Sigmoid colon (tissue), 7 donors: ENCODE measurements around the gene CSRNP2. TPM values are rescaled to one million over a fixed set of nuclear protein-coding genes. Genes with fewer than 3 reads are reported as not detected.

Source experiments
- DNase-seq: peaks from one replicate; pipeline ENCODE4 v3.0.0-alpha.2; 2019
- H3K27ac ChIP-seq, 4 donors: fragments of 200-600 bp; sonication (generic); one replicate each; pipeline ENCODE4 v1.5.1; 2016 to 2019; ENCODE audit warnings: mild to moderate bottlenecking in 1 of 4
- H3K27me3 ChIP-seq, 3 donors: fragments of 200-600 bp; sonication (generic); one replicate each; pipeline ENCODE4 v1.5.1; 2019; ENCODE audit warnings: mild to moderate bottlenecking in 1 of 3
- H3K36me3 ChIP-seq, 4 donors: fragments of 200-600 bp; sonication (generic); one replicate each; pipeline ENCODE4 v1.5.1; 2016 to 2019
- H3K4me1 ChIP-seq, 4 donors: fragments of 200-600 bp; sonication (generic); one replicate each; pipeline ENCODE4 v1.5.1; 2017 to 2019
- H3K4me3 ChIP-seq, 4 donors: fragments of 200-600 bp; sonication (generic); one replicate each; pipeline ENCODE4 v1.5.1; 2017 to 2019; ENCODE audit warnings: mild to moderate bottlenecking in 2 of 4, moderate library complexity in 1 of 4
- H3K9me3 ChIP-seq, 4 donors: fragments of 200-600 bp in 3 of 4; sonication (generic) in 3 of 4; one replicate each; pipeline versions ENCODE4 v1.5.1 to v1.6.1; 2013 to 2019
- EP300 ChIP-seq, 4 donors: sonication (generic); formaldehyde crosslinking; IDR thresholded peaks; one replicate each; pipeline ENCODE4 v1.6.1; 2017; ENCODE audit warnings: antibody characterized with exemption in 4 of 4
- POLR2A ChIP-seq, 2 donors: fragments of 450-650 bp; IDR thresholded peaks; one replicate each; pipeline ENCODE4 v1.6.1; 2016; ENCODE audit warnings: antibody characterized with exemption in 2 of 2, mild to moderate bottlenecking in 2 of 2, moderate library complexity in 2 of 2
- POLR2AphosphoS5 ChIP-seq, 4 donors: sonication (generic); formaldehyde crosslinking; IDR thresholded peaks; one replicate each; pipeline ENCODE4 v1.6.1; 2017; ENCODE audit warnings: antibody characterized with exemption in 4 of 4
- WGBS, 2 donors: extraction: QIAGEN DNeasy Blood & Tissue Kit; methylation state at CpG; one replicate each; pipeline ENCODE4 v1.1.7; 2013; 5-methylcytosine and 5-hydroxymethylcytosine counted together
- intact Hi-C: fragments of 100-400 bp; cut with DNase I; formaldehyde crosslinking; loops from one replicate; pipeline ENCODE4 v1.15.1; 2023
- polyA plus RNA-seq, 3 donors: library from polyadenylated mRNA; stranded (reverse); fragments of 200-250 nt; gene quantifications; one replicate each; pipeline ENCODE4 v1.2.3, GENCODE V29; 2013
- total RNA-seq, 4 donors: library from RNA; depleted of rRNA; stranded (reverse); fragments of >200 nt; gene quantifications; one replicate each; pipeline ENCODE4 v1.1.0, GENCODE V29; 2016
- TF ChIP-seq, protein P1 (sequence below), 4 experiments: fragments of 450-650 bp in 3 of 4; fragments of 200-600 bp in 1 of 4; IDR thresholded peaks; one replicate each; pipeline ENCODE4 v1.5.1; 2016 to 2019; ENCODE audit warnings: antibody characterized with exemption in 4 of 4, mild to moderate bottlenecking in 3 of 4, moderate library complexity in 2 of 4
- donor health status: healthy with polysubstance abuse.
- donor health status: Bipolar disorder and iron deficiency.
- donor health status: healthy.

Gene CSRNP2, protein sequence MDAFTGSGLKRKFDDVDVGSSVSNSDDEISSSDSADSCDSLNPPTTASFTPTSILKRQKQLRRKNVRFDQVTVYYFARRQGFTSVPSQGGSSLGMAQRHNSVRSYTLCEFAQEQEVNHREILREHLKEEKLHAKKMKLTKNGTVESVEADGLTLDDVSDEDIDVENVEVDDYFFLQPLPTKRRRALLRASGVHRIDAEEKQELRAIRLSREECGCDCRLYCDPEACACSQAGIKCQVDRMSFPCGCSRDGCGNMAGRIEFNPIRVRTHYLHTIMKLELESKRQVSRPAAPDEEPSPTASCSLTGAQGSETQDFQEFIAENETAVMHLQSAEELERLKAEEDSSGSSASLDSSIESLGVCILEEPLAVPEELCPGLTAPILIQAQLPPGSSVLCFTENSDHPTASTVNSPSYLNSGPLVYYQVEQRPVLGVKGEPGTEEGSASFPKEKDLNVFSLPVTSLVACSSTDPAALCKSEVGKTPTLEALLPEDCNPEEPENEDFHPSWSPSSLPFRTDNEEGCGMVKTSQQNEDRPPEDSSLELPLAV
- 10 to 100 TPM; 17.4 to 23.9 (median 20.6) TPM for total RNA-seq
- 10 to 100 TPM in 1 of 3 donors, 1 to 10 TPM in 2; 8.4 to 11.4 (median 9.2) TPM for polyA plus RNA-seq

DNA sequence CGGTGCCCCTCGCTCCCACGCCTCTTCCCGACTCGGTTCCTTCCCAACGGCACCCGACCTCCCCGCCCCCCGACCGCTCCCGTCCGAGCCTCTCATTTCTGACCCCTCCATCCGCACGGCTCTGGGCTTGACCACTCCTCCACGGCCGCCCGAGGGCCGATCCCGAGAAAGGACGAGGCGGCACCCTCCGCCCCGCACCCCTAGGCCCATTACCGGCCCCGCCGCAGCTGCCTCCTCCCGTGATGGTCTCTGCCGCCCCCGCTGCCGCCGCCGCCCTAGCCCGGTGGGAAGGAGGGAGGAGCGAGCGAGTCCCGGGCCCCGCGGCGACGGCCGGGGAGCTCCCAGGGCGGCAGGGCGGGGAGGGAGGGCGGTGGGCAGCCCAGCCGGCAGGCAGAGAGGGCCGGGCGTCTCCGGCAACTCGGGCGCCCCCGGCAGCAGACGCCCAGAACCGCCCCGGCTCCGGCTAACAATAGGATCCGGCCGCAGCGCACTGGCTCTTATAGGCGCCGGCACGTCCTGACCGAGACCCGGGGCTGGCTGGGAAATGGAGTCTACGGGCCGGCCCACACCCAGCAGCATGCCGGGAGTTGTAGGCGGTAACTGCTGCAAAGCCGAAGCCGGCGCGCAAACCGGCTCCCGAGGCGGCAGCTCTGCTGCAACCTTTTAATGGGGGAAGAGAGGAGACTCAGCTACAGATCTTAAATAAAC, at the start of gene CSRNP2:
TSS of gene CSRNP2 (minus strand) at position 471 of the 708 bp plus-strand sequence. CDS start 7,035 bp downstream, outside the sequence.
- no peaks in the 10 kb centered on the region for H3K27me3 ChIP-seq
- 0 to 1% methylated on average over 74 of the region's 74 CpGs for WGBS, 2 donors
- H3K36me3 ChIP-seq, result no peaks in the 10 kb centered on the region
- peak; percentile 99 for DNase-seq
- peak; percentile 92 to 95 for TF ChIP-seq POLR2A (IDR thresholded peaks at IDR 0.05)
- TF ChIP-seq EP300 (IDR thresholded peaks at IDR 0.05), result peak in 1 of 4 donors; percentile 16
- peak; percentile 99 to 100 (median 99) for TF ChIP-seq POLR2AphosphoS5 (IDR thresholded peaks at IDR 0.05)
- TF ChIP-seq, protein P1, sequence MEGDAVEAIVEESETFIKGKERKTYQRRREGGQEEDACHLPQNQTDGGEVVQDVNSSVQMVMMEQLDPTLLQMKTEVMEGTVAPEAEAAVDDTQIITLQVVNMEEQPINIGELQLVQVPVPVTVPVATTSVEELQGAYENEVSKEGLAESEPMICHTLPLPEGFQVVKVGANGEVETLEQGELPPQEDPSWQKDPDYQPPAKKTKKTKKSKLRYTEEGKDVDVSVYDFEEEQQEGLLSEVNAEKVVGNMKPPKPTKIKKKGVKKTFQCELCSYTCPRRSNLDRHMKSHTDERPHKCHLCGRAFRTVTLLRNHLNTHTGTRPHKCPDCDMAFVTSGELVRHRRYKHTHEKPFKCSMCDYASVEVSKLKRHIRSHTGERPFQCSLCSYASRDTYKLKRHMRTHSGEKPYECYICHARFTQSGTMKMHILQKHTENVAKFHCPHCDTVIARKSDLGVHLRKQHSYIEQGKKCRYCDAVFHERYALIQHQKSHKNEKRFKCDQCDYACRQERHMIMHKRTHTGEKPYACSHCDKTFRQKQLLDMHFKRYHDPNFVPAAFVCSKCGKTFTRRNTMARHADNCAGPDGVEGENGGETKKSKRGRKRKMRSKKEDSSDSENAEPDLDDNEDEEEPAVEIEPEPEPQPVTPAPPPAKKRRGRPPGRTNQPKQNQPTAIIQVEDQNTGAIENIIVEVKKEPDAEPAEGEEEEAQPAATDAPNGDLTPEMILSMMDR (IDR thresholded peaks at IDR 0.05), result no peak
- no peaks in the 10 kb centered on the region for H3K9me3 ChIP-seq
- intact Hi-C loops, result loop anchor here (1.0 to 10.0 kb wide), 5 partner anchors 35 to 258 kb away; partner anchors contain the start of genes DAZAP2, LETMD1, POU6F1 and TFCP2
- H3K4me3 ChIP-seq, result peak within 1 kb of the TSS; percentile 90 to 99 (median 93)
- peaks cover 0 to 29% (median 18%) of the 10 kb centered on the region in 4 donors for H3K4me1 ChIP-seq
- H3K27ac ChIP-seq, result peak within 1 kb of the TSS; percentile 97 to 99 (median 98)

DNA sequence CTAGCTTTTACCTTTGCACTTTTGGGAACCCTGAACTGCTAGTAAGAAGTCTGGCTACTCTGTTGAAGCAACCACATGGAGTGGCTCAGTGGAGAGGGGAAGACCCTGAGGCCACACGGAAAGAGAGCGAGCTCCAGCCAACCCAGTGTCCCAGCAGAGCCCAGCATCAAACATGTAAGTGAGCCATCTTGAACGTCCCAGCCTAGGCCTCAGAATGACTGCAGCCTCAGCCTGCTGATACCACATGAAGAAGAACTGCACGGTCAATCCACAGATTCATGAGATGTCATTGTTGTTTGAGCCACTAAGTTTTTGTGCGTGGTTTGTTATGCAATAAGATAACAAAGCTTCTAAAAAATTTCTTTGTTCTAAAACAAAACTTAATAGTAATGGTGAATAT, 49.3 kb upstream of the CSRNP2 start:
- 54 to 78% methylated on average over 5 of the region's 5 CpGs for WGBS, 2 donors
- Histone ChIP-seq H3K4me1 (no peaks in the 10 kb centered on the region), H3K4me3 (no peak overlapping the region), H3K27me3 (no peaks in the 10 kb centered on the region), H3K36me3 (peaks cover 0 to under 1% (median 0%) of the 10 kb centered on the region in 4 donors), H3K9me3 (no peaks in the 10 kb centered on the region), H3K27ac (no peak overlapping the region)
- no peak for DNase-seq
- TF ChIP-seq, protein P1 (IDR thresholded peaks at IDR 0.05), result no peak
- no peak for TF ChIP-seq POLR2A (IDR thresholded peaks at IDR 0.05)
- TF ChIP-seq POLR2AphosphoS5 (IDR thresholded peaks at IDR 0.05), result no peak
- no peak for TF ChIP-seq EP300 (IDR thresholded peaks at IDR 0.05)
- intact Hi-C loops, result no loop called here

DNA sequence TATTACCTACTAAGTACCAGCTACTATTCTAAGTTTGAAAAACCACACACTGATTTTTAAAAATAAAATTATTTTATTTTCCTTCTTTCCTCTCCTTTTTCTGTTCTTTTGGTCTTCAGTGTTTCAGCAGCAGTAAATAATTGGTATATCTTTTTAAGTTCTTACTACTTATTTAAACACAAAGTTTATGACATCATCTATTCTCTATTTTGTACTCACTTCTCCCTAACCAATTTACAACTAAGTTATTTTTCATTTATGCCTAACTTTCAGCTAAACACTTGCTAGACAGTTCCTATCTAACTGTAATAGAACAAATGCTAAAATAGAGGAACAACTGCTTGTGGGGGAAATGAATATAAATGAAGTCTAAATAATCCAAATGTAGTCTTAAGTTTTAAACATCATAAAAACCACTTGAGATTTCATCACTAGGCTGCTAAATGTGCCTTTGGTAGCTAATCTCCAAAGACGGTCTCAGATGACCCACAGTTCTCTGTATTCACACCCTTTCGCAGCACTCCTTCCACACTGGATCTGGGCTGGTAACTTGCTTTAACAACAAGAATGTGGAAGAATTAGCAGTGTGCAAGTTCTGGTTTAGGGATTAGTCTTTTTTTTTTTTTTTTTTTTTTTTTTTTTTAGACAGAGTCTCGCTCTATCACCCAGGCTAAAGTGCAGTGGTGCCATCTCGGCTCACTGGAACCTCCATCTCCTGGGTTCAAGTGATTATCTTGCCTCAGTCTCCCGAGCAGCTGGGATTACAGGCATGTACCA, 48.5 kb upstream of the CSRNP2 start:
- H3K27ac ChIP-seq, result no peak overlapping the region
- H3K36me3 ChIP-seq, result no peaks in the 10 kb centered on the region
- no peak for DNase-seq
- no peaks in the 10 kb centered on the region for H3K9me3 ChIP-seq
- no peaks in the 10 kb centered on the region for H3K4me1 ChIP-seq
- 88 to 93% methylated on average over 5 of the region's 5 CpGs for WGBS, 2 donors
- no peak overlapping the region for H3K4me3 ChIP-seq
- H3K27me3 ChIP-seq, result no peaks in the 10 kb centered on the region
- TF ChIP-seq EP300 (IDR thresholded peaks at IDR 0.05) (no peak), POLR2A (IDR thresholded peaks at IDR 0.05) (no peak), POLR2AphosphoS5 (IDR thresholded peaks at IDR 0.05) (no peak)
- TF ChIP-seq, protein P1 (IDR thresholded peaks at IDR 0.05), result no peak
- intact Hi-C loops, result no loop called here

DNA sequence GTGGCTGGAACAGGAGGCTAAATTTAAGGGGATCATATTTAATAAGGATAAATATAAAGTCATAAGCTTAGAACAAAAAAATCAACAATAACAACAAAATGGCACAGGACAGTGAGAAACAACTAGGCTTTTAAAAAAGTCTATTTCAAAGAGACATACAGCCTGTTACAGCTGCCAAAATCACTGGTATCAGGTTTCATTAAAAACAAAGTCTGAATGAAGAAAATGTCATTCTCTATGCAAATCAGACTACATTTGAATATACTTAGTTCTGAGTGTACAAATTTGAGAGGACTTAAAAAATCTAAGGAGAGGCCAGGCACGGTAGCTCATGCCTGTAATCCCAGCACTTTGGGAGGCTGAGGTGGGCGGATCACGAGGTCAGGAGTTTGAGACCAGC, 45.5 kb upstream of the CSRNP2 start:
- Histone ChIP-seq H3K27ac (no peak overlapping the region), H3K9me3 (no peaks in the 10 kb centered on the region), H3K4me3 (no peak overlapping the region), H3K27me3 (no peaks in the 10 kb centered on the region), H3K4me1 (no peaks in the 10 kb centered on the region), H3K36me3 (peaks cover 0 to 8% (median 0%) of the 10 kb centered on the region in 4 donors)
- no peak for DNase-seq
- intact Hi-C loops, result no loop called here
- WGBS, 2 donors, result 86 to 90% methylated on average over 3 of the region's 3 CpGs
- TF ChIP-seq POLR2AphosphoS5 (IDR thresholded peaks at IDR 0.05), result no peak
- no peak for TF ChIP-seq EP300 (IDR thresholded peaks at IDR 0.05)
- TF ChIP-seq POLR2A (IDR thresholded peaks at IDR 0.05), result no peak
- TF ChIP-seq, protein P1 (IDR thresholded peaks at IDR 0.05), result no peak
